ENCODE data around the gene ANKS1B. TPM values are rescaled to one million over a fixed set of nuclear protein-coding genes. Genes with fewer than 3 reads are reported as not detected.

Gene ANKS1B
- total RNA-seq, 1 donor from 2014 or later, result 8.2 TPM

- no peaks in the 10 kb centered on the region for H3K4me1 ChIP-seq
- no peak for DNase-seq (ENCODE audit: low spot score in 2 of 2)
- H3K27me3 ChIP-seq, result no peaks in the 10 kb centered on the region
- H3K4me3 ChIP-seq, result no peak overlapping the region
- no peaks in the 10 kb centered on the region for H3K9me3 ChIP-seq
- intact Hi-C loops (cut with DNase I), result no loop called here
- TF ChIP-seq, protein P1, sequence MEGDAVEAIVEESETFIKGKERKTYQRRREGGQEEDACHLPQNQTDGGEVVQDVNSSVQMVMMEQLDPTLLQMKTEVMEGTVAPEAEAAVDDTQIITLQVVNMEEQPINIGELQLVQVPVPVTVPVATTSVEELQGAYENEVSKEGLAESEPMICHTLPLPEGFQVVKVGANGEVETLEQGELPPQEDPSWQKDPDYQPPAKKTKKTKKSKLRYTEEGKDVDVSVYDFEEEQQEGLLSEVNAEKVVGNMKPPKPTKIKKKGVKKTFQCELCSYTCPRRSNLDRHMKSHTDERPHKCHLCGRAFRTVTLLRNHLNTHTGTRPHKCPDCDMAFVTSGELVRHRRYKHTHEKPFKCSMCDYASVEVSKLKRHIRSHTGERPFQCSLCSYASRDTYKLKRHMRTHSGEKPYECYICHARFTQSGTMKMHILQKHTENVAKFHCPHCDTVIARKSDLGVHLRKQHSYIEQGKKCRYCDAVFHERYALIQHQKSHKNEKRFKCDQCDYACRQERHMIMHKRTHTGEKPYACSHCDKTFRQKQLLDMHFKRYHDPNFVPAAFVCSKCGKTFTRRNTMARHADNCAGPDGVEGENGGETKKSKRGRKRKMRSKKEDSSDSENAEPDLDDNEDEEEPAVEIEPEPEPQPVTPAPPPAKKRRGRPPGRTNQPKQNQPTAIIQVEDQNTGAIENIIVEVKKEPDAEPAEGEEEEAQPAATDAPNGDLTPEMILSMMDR (IDR thresholded peaks at IDR 0.05), result no peak
- H3K36me3 ChIP-seq, result no peaks in the 10 kb centered on the region
- no peak overlapping the region for H3K27ac ChIP-seq
These were observed 831.4 kb downstream of the ANKS1B start for GRCh38 chr12:99153293-99153692.

DNA sequence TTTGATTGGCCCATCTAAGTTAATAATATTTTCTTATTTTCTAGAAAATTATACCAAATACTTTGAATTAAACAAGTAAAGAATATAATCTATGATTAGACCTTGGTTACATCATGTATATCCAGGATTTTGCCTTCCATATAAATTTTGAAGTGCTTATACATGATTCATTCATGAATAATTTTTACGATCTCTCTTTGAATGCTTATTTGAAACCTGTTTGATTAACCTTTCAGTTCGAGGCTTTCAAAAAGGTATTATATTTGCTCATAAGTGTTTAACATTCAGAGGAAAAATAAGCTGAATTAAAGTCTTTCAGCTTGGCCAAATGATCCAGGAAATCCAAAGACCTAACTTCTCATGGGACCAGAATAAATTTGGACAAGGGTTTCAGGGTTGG, 832.4 kb downstream of the ANKS1B start:
- Histone ChIP-seq H3K4me3 (no peak overlapping the region), H3K9me3 (no peaks in the 10 kb centered on the region), H3K4me1 (no peaks in the 10 kb centered on the region), H3K36me3 (no peaks in the 10 kb centered on the region), H3K27me3 (no peaks in the 10 kb centered on the region), H3K27ac (no peak overlapping the region)
- intact Hi-C loops (cut with DNase I), result no loop called here
- no peak for DNase-seq (ENCODE audit: low spot score in 2 of 2)
- TF ChIP-seq, protein P1 (IDR thresholded peaks at IDR 0.05), result no peak

- no peak for DNase-seq (ENCODE audit: low spot score in 2 of 2)
- Histone ChIP-seq H3K36me3 (no peaks in the 10 kb centered on the region), H3K9me3 (no peaks in the 10 kb centered on the region), H3K4me1 (no peaks in the 10 kb centered on the region), H3K4me3 (no peak overlapping the region), H3K27me3 (no peaks in the 10 kb centered on the region), H3K27ac (no peak overlapping the region)
- intact Hi-C loops (cut with DNase I), result no loop called here
- TF ChIP-seq, protein P1 (IDR thresholded peaks at IDR 0.05), result no peak
These were observed 833.0 kb downstream of the ANKS1B start for GRCh38 chr12:99151744-99152143.

- Histone ChIP-seq H3K36me3 (no peaks in the 10 kb centered on the region), H3K27me3 (no peaks in the 10 kb centered on the region), H3K27ac (no peak overlapping the region), H3K4me3 (no peak overlapping the region), H3K4me1 (no peaks in the 10 kb centered on the region), H3K9me3 (no peaks in the 10 kb centered on the region)
- no peak for DNase-seq (ENCODE audit: low spot score in 2 of 2)
- TF ChIP-seq, protein P1 (IDR thresholded peaks at IDR 0.05), result no peak
- intact Hi-C loops (cut with DNase I), result no loop called here
These were observed 837.6 kb downstream of the ANKS1B start for GRCh38 chr12:99147130-99147529.

- TF ChIP-seq, protein P1 (IDR thresholded peaks at IDR 0.05), result no peak
- intact Hi-C loops (cut with DNase I), result no loop called here
These were observed 838.0 kb downstream of the ANKS1B start for GRCh38 chr12:99146730-99147129.

GRCh38 chr12:99146185-99146584, 838.6 kb downstream of the ANKS1B start:
- no peaks in the 10 kb centered on the region for H3K9me3 ChIP-seq
- intact Hi-C loops (cut with DNase I), result no loop called here
- H3K4me1 ChIP-seq, result no peaks in the 10 kb centered on the region
- no peak overlapping the region for H3K27ac ChIP-seq
- no peaks in the 10 kb centered on the region for H3K27me3 ChIP-seq
- DNase-seq (ENCODE audit: low spot score in 2 of 2), result no peak
- H3K36me3 ChIP-seq, result no peaks in the 10 kb centered on the region
- TF ChIP-seq, protein P1 (IDR thresholded peaks at IDR 0.05), result no peak
- H3K4me3 ChIP-seq, result no peak overlapping the region

More at GRCh38 chr12:99146730-99147129, 838.0 kb downstream of the ANKS1B start:
- no peak for DNase-seq (ENCODE audit: low spot score in 2 of 2)
- Histone ChIP-seq H3K4me1 (no peaks in the 10 kb centered on the region), H3K4me3 (no peak overlapping the region), H3K27ac (no peak overlapping the region), H3K27me3 (no peaks in the 10 kb centered on the region), H3K36me3 (no peaks in the 10 kb centered on the region), H3K9me3 (no peaks in the 10 kb centered on the region)
